GM12878 (cell line): ENCODE data around the gene LKAAEAR1. TPM values are rescaled to one million over a fixed set of nuclear protein-coding genes. Genes with fewer than 3 reads are reported as not detected.

Source experiments
- CBX5 ChIP-seq: sonication (generic); IDR thresholded peaks from 2 replicates; pipeline ENCODE4 v1.6.1; 2016; ENCODE audit warnings: low read depth, moderate library complexity, mild to moderate bottlenecking, inconsistent platforms
- CREM ChIP-seq: IDR thresholded peaks from 2 replicates; pipeline ENCODE4 v1.6.1; 2014; ENCODE audit warnings: antibody characterized with exemption, low read depth
- DPF2 ChIP-seq: fragments of 450-650 bp; IDR thresholded peaks from 2 replicates; pipeline ENCODE4 v1.6.1; 2017; ENCODE audit warnings: mild to moderate bottlenecking
- HDGF ChIP-seq: fragments of 450-650 bp; IDR thresholded peaks from 2 replicates; pipeline ENCODE4 v1.6.1; 2016; ENCODE audit warnings: antibody characterized with exemption
- IRF4 ChIP-seq: IDR thresholded peaks from 2 replicates; pipeline ENCODE4 v1.6.1; 2011; ENCODE audit warnings: low read depth, low read length
- KLF5 ChIP-seq: fragments of 450-650 bp; IDR thresholded peaks from 2 replicates; pipeline ENCODE4 v1.6.1; 2014; ENCODE audit warnings: mild to moderate bottlenecking; ENCODE audit not compliant: partially characterized antibody
- NBN ChIP-seq: fragments of 450-650 bp; IDR thresholded peaks from 2 replicates; pipeline ENCODE4 v1.6.1; 2016
- NFXL1 ChIP-seq: fragments of 450-650 bp; IDR thresholded peaks from 2 replicates; pipeline ENCODE4 v1.6.1; 2017; ENCODE audit warnings: antibody characterized with exemption, mild to moderate bottlenecking, borderline replicate concordance
- PAX5 ChIP-seq: IDR thresholded peaks from 2 replicates; pipeline ENCODE4 v1.6.1; 2011; ENCODE audit warnings: low read depth, low read length, borderline replicate concordance
- SP1 ChIP-seq: IDR thresholded peaks from one replicate; pipeline ENCODE4 v1.6.1; 2011; ENCODE audit warnings: low read depth, low read length
- STAT1 ChIP-seq: fragments of 450-650 bp; conservative IDR thresholded peaks from 2 replicates; pipeline ENCODE4 v1.6.1; 2014; ENCODE audit warnings: antibody characterized with exemption, mild to moderate bottlenecking
- TARDBP ChIP-seq: IDR thresholded peaks from 2 replicates; pipeline ENCODE4 v1.6.1; 2016; ENCODE audit warnings: borderline replicate concordance
- ZNF622 ChIP-seq: fragments of 450-650 bp; IDR thresholded peaks from 2 replicates; pipeline ENCODE4 v1.6.1; 2017; ENCODE audit warnings: mild to moderate bottlenecking, inconsistent platforms
- ZSCAN29 ChIP-seq: fragments of 450-650 bp; IDR thresholded peaks from 2 replicates; pipeline ENCODE4 v1.6.1; 2017; ENCODE audit warnings: mild to moderate bottlenecking, moderate library complexity
- ZZZ3 ChIP-seq: IDR thresholded peaks from 2 replicates; pipeline ENCODE4 v1.6.1; 2011; ENCODE audit warnings: low read depth; ENCODE audit not compliant: control insufficient read depth, insufficient read length
- polyA plus RNA-seq, 11 experiments: library from polyadenylated mRNA; depleted of rRNA in 4 of 11; unstranded in 6 of 11; stranded (reverse) in 5 of 11; fragments of >200 nt; fragmentation: Nextera tagmentation in 4 of 11; fragmentation: Illumina TruSeq in 1 of 11; extraction: Ambion mirVana in 4 of 11; extraction: Trizol in 1 of 11; gene quantifications; 1 replicate in 1 of 11; 2 replicates in 10 of 11; pipeline versions ENCODE4 v1.2.1 to v1.2.3, GENCODE V29; 2011 to 2016; ENCODE audit warnings: inconsistent platforms in 2 of 11, missing spikeins in 2 of 11, low read depth in 1 of 11
- total RNA-seq, 4 experiments: library from RNA; depleted of rRNA in 3 of 4; stranded (reverse); fragments of >200 nt in 3 of 4; fragmentation: Illumina TruSeq in 1 of 4; extraction: Trizol in 1 of 4; gene quantifications; 2 replicates each; pipeline versions ENCODE4 v1.2.1 to v1.2.3, GENCODE V29; 2013 to 2021
- TF ChIP-seq, protein P1 (sequence below): fragments of 450-650 bp; conservative IDR thresholded peaks from 2 replicates; pipeline ENCODE4 v1.6.1; 2017; ENCODE audit warnings: mild to moderate bottlenecking, moderate library complexity
- TF ChIP-seq, protein P2 (sequence below): fragments of 150-350 bp; IDR thresholded peaks from 2 replicates; pipeline ENCODE4 v1.6.1; 2014; ENCODE audit warnings: mild to moderate bottlenecking, low read depth, low read length
- TF ChIP-seq, protein P3 (sequence below), 3 experiments: IDR thresholded peaks in 2 of 3; conservative IDR thresholded peaks in 1 of 3; 2 replicates each; pipeline ENCODE4 v1.5.1; 2011; ENCODE audit warnings: low read depth in 3 of 3, low read length in 3 of 3, mild to moderate bottlenecking in 3 of 3, control low read depth in 2 of 3, moderate library complexity in 2 of 3, inconsistent platforms in 1 of 3, mixed read lengths in 1 of 3; ENCODE audit not compliant: control insufficient read depth in 2 of 3, insufficient read depth in 1 of 3; ENCODE audit errors: extremely low read depth in 1 of 3
- TF ChIP-seq, protein P4 (sequence below): IDR thresholded peaks from 2 replicates; pipeline ENCODE4 v1.6.1; 2012; ENCODE audit warnings: low read depth, low read length, improper control_type of control experiment
- TF ChIP-seq, protein P5 (sequence below): fragments of 450-650 bp; IDR thresholded peaks from 2 replicates; pipeline ENCODE4 v1.6.1; 2014; ENCODE audit warnings: mild to moderate bottlenecking
- TF ChIP-seq, protein P6 (sequence below): fragments of 450-650 bp; formaldehyde crosslinking; IDR thresholded peaks from 2 replicates; pipeline ENCODE4 v1.4.0; 2022; ENCODE audit warnings: mild to moderate bottlenecking, moderate library complexity

The LKAAEAR1 gene
- total and polyA plus RNA-seq, 10 of the 15 experiments (the other 5 are each of a cell fraction or from before 2014, with no cell fraction given): not detected

DNA sequence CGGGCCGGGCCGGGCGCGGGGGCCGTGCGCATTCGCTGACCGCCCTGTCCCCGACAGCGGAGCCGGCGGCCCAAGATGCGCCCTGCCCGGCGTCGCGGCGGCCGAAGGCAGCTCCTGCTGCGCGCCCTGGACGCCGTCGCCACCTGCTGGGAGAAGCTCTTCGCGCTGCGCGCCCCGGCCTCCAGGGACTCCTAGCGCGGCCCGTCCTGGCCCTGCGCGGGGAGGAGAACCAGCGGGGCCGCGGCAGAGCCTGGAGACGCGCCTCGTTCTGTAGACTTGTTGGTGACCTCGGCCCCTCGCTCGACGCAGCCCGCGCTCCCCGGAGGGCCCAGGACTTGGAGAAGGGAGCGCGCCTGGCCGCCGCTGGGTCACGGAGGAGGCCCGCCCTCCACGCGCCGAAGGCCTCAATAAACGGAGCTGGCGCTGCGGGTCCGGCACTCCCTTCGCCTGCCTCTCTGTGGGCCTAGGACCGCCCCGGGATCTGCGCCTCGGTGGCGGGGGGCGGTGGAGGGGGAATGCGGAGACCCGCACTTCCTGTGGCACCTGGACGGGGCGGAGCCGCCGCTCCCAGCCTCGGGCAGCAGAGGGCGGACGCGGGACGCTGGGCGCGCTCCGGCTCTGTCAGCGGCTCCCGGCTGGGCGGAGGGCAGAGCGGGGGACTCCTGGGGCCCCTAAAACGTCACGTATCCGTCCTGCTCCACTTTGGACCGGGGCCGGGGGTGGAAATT, 45.5 kb downstream of the LKAAEAR1 start (continued):
- TF ChIP-seq NFXL1: no peak; the same call in 1 of the 2 replicates
- TF ChIP-seq ZNF622: no peak
- TF ChIP-seq KLF5: peak; percentile 46
- 0 out of 2 replicates have a peak, but pooled peaks have one; percentile 7 for TF ChIP-seq CREM
- TF ChIP-seq, protein P1, sequence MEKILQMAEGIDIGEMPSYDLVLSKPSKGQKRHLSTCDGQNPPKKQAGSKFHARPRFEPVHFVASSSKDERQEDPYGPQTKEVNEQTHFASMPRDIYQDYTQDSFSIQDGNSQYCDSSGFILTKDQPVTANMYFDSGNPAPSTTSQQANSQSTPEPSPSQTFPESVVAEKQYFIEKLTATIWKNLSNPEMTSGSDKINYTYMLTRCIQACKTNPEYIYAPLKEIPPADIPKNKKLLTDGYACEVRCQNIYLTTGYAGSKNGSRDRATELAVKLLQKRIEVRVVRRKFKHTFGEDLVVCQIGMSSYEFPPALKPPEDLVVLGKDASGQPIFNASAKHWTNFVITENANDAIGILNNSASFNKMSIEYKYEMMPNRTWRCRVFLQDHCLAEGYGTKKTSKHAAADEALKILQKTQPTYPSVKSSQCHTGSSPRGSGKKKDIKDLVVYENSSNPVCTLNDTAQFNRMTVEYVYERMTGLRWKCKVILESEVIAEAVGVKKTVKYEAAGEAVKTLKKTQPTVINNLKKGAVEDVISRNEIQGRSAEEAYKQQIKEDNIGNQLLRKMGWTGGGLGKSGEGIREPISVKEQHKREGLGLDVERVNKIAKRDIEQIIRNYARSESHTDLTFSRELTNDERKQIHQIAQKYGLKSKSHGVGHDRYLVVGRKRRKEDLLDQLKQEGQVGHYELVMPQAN: peak; percentile 76
- no peak for TF ChIP-seq ZZZ3
- TF ChIP-seq, protein P2, sequence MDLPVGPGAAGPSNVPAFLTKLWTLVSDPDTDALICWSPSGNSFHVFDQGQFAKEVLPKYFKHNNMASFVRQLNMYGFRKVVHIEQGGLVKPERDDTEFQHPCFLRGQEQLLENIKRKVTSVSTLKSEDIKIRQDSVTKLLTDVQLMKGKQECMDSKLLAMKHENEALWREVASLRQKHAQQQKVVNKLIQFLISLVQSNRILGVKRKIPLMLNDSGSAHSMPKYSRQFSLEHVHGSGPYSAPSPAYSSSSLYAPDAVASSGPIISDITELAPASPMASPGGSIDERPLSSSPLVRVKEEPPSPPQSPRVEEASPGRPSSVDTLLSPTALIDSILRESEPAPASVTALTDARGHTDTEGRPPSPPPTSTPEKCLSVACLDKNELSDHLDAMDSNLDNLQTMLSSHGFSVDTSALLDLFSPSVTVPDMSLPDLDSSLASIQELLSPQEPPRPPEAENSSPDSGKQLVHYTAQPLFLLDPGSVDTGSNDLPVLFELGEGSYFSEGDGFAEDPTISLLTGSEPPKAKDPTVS: no peak
- peak; percentile 63; the same call in 1 of the 2 replicates for TF ChIP-seq STAT1
- peak; percentile 45; the same call in 1 of the 2 replicates for TF ChIP-seq NBN
- no peak for TF ChIP-seq IRF4
- TF ChIP-seq, protein P3, sequence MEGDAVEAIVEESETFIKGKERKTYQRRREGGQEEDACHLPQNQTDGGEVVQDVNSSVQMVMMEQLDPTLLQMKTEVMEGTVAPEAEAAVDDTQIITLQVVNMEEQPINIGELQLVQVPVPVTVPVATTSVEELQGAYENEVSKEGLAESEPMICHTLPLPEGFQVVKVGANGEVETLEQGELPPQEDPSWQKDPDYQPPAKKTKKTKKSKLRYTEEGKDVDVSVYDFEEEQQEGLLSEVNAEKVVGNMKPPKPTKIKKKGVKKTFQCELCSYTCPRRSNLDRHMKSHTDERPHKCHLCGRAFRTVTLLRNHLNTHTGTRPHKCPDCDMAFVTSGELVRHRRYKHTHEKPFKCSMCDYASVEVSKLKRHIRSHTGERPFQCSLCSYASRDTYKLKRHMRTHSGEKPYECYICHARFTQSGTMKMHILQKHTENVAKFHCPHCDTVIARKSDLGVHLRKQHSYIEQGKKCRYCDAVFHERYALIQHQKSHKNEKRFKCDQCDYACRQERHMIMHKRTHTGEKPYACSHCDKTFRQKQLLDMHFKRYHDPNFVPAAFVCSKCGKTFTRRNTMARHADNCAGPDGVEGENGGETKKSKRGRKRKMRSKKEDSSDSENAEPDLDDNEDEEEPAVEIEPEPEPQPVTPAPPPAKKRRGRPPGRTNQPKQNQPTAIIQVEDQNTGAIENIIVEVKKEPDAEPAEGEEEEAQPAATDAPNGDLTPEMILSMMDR (IDR thresholded peaks at IDR 0.05 in 2 of 3, conservative IDR thresholded peaks at IDR 0.05 in 1 of 3; ENCODE audit: control insufficient read depth in 2 of 3, extremely low read depth in 1 of 3, insufficient read depth in 1 of 3, low read depth in 3 of 3, low read length in 3 of 3): peak; percentile 65 to 85 (median 82)
- TF ChIP-seq, protein P4, sequence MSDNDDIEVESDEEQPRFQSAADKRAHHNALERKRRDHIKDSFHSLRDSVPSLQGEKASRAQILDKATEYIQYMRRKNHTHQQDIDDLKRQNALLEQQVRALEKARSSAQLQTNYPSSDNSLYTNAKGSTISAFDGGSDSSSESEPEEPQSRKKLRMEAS: no peak; the same call in 1 of the 2 replicates
- peak; percentile 31; the same call in 1 of the 2 replicates for TF ChIP-seq PAX5
- TF ChIP-seq HDGF: peak; percentile 37; the same call in 1 of the 2 replicates
- TF ChIP-seq, protein P5, sequence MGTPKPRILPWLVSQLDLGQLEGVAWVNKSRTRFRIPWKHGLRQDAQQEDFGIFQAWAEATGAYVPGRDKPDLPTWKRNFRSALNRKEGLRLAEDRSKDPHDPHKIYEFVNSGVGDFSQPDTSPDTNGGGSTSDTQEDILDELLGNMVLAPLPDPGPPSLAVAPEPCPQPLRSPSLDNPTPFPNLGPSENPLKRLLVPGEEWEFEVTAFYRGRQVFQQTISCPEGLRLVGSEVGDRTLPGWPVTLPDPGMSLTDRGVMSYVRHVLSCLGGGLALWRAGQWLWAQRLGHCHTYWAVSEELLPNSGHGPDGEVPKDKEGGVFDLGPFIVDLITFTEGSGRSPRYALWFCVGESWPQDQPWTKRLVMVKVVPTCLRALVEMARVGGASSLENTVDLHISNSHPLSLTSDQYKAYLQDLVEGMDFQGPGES: no peak
- peak; percentile 86 for TF ChIP-seq DPF2
- TF ChIP-seq SP1: no peak
- no peak for TF ChIP-seq CBX5
- TF ChIP-seq, protein P6, sequence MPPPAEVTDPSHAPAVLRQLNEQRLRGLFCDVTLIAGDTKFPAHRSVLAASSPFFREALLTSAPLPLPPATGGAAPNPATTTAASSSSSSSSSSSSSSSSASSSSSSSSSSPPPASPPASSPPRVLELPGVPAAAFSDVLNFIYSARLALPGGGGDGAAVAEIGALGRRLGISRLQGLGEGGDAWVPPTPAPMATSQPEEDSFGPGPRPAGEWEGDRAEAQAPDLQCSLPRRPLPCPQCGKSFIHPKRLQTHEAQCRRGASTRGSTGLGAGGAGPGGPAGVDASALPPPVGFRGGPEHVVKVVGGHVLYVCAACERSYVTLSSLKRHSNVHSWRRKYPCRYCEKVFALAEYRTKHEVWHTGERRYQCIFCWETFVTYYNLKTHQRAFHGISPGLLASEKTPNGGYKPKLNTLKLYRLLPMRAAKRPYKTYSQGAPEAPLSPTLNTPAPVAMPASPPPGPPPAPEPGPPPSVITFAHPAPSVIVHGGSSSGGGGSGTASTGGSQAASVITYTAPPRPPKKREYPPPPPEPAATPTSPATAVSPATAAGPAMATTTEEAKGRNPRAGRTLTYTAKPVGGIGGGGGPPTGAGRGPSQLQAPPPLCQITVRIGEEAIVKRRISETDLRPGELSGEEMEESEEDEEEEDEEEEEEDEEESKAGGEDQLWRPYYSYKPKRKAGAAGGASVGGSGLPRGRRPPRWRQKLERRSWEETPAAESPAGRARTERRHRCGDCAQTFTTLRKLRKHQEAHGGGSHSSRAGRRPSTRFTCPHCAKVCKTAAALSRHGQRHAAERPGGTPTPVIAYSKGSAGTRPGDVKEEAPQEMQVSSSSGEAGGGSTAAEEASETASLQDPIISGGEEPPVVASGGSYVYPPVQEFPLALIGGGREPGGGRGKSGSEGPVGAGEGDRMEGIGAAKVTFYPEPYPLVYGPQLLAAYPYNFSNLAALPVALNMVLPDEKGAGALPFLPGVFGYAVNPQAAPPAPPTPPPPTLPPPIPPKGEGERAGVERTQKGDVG: no peak
- no peak for TF ChIP-seq ZSCAN29
- no peak for TF ChIP-seq TARDBP
